ENCODE measurements around the gene RFX5. TPM values are rescaled to one million over a fixed set of nuclear protein-coding genes. Genes with fewer than 3 reads are reported as not detected.

The RFX5 gene
- total and polyA plus RNA-seq, 2 of the 13 experiments (the other 11 are each of a cell fraction or from before 2014, with no cell fraction given) = 17.9 to 36.2 TPM

DNA sequence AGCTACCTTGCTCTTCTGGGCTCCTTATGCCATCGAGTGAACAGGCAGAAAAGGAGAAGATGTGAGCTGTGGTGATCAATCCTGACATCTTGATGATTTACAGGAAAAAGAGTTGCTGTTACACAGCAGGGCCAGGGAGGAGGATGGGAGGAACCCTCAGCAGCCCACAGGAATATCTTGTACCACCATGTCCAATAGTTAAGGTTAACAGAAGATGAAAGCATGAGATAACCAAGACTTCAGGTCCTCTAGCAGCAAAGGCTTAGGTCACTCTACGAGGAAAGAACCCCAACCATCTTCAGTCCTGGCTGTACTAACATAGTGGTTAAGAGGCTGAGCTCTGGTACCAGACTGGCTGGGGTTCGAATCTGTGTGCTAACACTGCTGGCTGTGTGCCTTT, 37.5 kb upstream of the RFX5 start:
- no peak for TF ChIP-seq CEBPG (CRISPR knock-in tag; IDR thresholded peaks at IDR 0.05)
- TF ChIP-seq PRDM10 (CRISPR knock-in tag; IDR thresholded peaks at IDR 0.05; ENCODE audit: low read depth) = no peak
- no peak for TF ChIP-seq ZNF772 (CRISPR knock-in tag; IDR thresholded peaks at IDR 0.05)
- no peak for TF ChIP-seq LCORL (IDR thresholded peaks at IDR 0.05)
- no peak for TF ChIP-seq LCORL (CRISPR knock-in tag; IDR thresholded peaks at IDR 0.05)
- no peak for TF ChIP-seq ZKSCAN8 (CRISPR knock-in tag; IDR thresholded peaks at IDR 0.05; ENCODE audit: borderline replicate concordance)
- TF ChIP-seq PCBP1 (IDR thresholded peaks at IDR 0.05; ENCODE audit: borderline replicate concordance, low read depth, low read length) = no peak
- TF ChIP-seq TCF7L2 (IDR thresholded peaks at IDR 0.05; ENCODE audit: low read depth, low read length) = no peak
- no peak for TF ChIP-seq TAF1 (CRISPR knock-in tag; IDR thresholded peaks at IDR 0.05)
- no peak for TF ChIP-seq KLF16 (CRISPR knock-in tag; IDR thresholded peaks at IDR 0.05)
- TF ChIP-seq RFXANK (CRISPR knock-in tag; IDR thresholded peaks at IDR 0.05) = no peak
- TF ChIP-seq, protein P1, sequence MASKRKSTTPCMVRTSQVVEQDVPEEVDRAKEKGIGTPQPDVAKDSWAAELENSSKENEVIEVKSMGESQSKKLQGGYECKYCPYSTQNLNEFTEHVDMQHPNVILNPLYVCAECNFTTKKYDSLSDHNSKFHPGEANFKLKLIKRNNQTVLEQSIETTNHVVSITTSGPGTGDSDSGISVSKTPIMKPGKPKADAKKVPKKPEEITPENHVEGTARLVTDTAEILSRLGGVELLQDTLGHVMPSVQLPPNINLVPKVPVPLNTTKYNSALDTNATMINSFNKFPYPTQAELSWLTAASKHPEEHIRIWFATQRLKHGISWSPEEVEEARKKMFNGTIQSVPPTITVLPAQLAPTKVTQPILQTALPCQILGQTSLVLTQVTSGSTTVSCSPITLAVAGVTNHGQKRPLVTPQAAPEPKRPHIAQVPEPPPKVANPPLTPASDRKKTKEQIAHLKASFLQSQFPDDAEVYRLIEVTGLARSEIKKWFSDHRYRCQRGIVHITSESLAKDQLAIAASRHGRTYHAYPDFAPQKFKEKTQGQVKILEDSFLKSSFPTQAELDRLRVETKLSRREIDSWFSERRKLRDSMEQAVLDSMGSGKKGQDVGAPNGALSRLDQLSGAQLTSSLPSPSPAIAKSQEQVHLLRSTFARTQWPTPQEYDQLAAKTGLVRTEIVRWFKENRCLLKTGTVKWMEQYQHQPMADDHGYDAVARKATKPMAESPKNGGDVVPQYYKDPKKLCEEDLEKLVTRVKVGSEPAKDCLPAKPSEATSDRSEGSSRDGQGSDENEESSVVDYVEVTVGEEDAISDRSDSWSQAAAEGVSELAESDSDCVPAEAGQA (IDR thresholded peaks at IDR 0.05; ENCODE audit: low read depth) = no peak
- TF ChIP-seq, protein P1 (CRISPR knock-in tag; IDR thresholded peaks at IDR 0.05; ENCODE audit: borderline replicate concordance) = no peak
- TF ChIP-seq ZFP36 (IDR thresholded peaks at IDR 0.05; ENCODE audit: borderline replicate concordance, low read depth, low read length, partially characterized antibody) = no peak
- no peak for TF ChIP-seq ZNF570 (CRISPR knock-in tag; IDR thresholded peaks at IDR 0.05; ENCODE audit: borderline replicate concordance)
- no peak for TF ChIP-seq ZNF264 (CRISPR knock-in tag; IDR thresholded peaks at IDR 0.05)
- H3K27ac ChIP-seq (ENCODE audit: extremely low read length, insufficient read depth, low read length) = no peak overlapping the region
- H3K4me2 ChIP-seq (ENCODE audit: low read depth, low read length) = no peak overlapping the region
- no peak for DNase-seq (ENCODE audit: low spot score)
- H2AFZ ChIP-seq (ENCODE audit: low read length) = no peak overlapping the region
- H3K4me1 ChIP-seq (ENCODE audit: insufficient read depth, low read length) = no peaks in the 10 kb centered on the region
- BruUV-seq (replicated peaks) = no TSS peak
- H3K27me3 ChIP-seq (ENCODE audit: control insufficient read depth in 1 of 2, insufficient read depth in 2 of 2, low read length in 2 of 2) = peaks cover 2 to 6% of the 10 kb centered on the region in 2 experiments; a peak in 1 of 5 replicates
- no peaks in the 10 kb centered on the region for H3K9me3 ChIP-seq (ENCODE audit: low read length)
- intact Hi-C loops (cut with micrococcal nuclease; ENCODE audit: unreplicated experiment) (no loop called here), in situ Hi-C loops (cut with HindIII; ENCODE audit: extremely low pct_ligation_motif_present, low pct_unique_long_range_greater_than_20kb) (no loop called here)
- WGBS (ENCODE audit: low lambda C conversion rate) = 3% methylated on average over 3 of the region's 3 CpGs
- CTCF ChIA-PET (ENCODE audit: low intra/inter-chr PET ratio, low total read pairs) = no interaction called here
- FAIRE-seq = no peak
- H3K36me3 ChIP-seq (replicated peaks in 1 of 2; ENCODE audit: control insufficient read depth in 1 of 2, insufficient read depth in 2 of 2, low read length in 2 of 2) = no peaks in the 10 kb centered on the region
- no peak for ATAC-seq
- POLR2A ChIA-PET = interaction anchor here (0.6 to 2.3 kb wide), 2 partner anchors 12 to 169 kb away, joined by 4 to 8 read pairs; partner anchors contain the start of gene SELENBP1
- no peaks in the 10 kb centered on the region for H3K79me2 ChIP-seq (ENCODE audit: insufficient read depth, low read length)
- no peaks in the 10 kb centered on the region for H4K20me1 ChIP-seq (ENCODE audit: insufficient read depth, low read length)
- no peak overlapping the region for H3K9ac ChIP-seq (ENCODE audit: insufficient read depth, low read depth, low read length)
- H3K4me3 ChIP-seq (replicated peaks in 1 of 3; ENCODE audit: insufficient read depth in 1 of 3, low read depth in 2 of 3, low read length in 3 of 3) = no peak overlapping the region

All from HepG2 (cell line).